ENCODE measurements around the gene MSRB1.

The MSRB1 gene

DNA sequence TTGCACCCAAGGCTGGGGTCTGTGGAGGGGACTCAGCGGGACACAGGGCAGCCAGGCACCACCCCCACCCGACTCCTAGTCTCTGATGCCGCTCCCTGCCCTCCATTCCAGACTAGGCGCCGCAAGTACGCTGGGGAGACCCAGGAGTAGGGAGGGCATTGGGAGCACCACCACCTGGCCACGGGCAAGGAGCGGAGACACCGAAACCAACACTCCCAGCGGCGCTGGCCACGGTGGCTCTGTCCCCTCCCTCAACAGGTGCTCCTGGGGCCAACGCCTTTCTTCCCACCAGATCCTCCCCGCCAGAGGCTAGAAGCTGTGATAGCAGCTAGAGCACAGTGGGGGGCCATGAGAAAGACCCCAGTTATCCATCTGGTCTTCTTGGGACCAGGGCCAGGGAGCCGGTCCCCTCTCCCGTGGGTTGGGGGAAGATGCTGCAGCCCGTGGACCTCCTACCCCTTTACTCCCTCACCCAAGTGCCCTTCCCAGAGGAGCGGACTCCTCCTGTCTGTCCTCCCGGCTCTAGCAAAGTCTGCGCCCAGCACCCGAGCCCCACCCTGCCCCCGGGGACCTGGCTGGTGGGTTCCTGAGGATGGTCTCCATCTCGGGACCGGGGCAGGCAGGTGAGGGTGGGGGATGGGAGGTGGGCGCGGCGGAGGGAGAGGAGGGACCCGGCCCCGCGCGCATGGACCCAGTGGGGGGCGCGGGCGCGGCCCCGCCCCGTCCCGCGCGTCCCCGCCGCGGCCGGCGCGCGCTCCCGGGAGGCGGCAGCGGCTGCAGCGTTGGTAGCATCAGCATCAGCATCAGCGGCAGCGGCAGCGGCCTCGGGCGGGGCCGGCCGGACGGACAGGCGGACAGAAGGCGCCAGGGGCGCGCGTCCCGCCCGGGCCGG is 46.5 kb upstream of the MSRB1 start, which contains the start of gene SYNGR3:
TSS of gene SYNGR3 (plus strand) at position 762 of the 892 bp plus-strand sequence. CDS start 133 bp downstream, outside the sequence.
- TF ChIP-seq, protein P1, sequence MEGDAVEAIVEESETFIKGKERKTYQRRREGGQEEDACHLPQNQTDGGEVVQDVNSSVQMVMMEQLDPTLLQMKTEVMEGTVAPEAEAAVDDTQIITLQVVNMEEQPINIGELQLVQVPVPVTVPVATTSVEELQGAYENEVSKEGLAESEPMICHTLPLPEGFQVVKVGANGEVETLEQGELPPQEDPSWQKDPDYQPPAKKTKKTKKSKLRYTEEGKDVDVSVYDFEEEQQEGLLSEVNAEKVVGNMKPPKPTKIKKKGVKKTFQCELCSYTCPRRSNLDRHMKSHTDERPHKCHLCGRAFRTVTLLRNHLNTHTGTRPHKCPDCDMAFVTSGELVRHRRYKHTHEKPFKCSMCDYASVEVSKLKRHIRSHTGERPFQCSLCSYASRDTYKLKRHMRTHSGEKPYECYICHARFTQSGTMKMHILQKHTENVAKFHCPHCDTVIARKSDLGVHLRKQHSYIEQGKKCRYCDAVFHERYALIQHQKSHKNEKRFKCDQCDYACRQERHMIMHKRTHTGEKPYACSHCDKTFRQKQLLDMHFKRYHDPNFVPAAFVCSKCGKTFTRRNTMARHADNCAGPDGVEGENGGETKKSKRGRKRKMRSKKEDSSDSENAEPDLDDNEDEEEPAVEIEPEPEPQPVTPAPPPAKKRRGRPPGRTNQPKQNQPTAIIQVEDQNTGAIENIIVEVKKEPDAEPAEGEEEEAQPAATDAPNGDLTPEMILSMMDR (IDR thresholded peaks at IDR 0.05; ENCODE audit: low read depth, low read length, missing control alignments): no peak
- no peak for DNase-seq (ENCODE audit: low read depth)
- H3K4me3 ChIP-seq (ENCODE audit: low read depth, low read length): peak within 1 kb of the TSS; percentile 63

DNA sequence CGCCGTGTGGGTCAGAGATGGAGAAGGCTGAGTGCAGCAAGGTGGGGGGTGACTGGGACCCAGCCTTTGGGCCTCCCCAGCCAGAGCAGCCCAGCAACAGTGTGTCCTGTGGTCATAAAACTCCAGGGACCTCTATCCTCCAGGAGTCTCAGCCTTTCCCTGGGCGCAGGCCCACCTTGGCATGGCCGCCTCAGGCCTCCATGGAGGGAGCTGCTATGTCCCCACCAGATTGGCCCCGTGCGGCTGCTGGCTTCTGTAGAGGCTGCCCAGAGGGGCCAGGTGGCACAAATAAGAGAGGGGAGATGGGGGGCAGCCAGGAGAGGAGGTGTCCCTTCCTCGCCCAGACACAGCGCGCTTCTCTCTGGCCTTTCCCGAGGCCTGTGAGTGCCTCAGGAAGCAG is 44.2 kb upstream of the MSRB1 start:
- H3K4me3 ChIP-seq (ENCODE audit: low read depth, low read length): no peak overlapping the region
- TF ChIP-seq, protein P1 (IDR thresholded peaks at IDR 0.05; ENCODE audit: low read depth, low read length, missing control alignments): no peak
- no peak for DNase-seq (ENCODE audit: low read depth)

DNA sequence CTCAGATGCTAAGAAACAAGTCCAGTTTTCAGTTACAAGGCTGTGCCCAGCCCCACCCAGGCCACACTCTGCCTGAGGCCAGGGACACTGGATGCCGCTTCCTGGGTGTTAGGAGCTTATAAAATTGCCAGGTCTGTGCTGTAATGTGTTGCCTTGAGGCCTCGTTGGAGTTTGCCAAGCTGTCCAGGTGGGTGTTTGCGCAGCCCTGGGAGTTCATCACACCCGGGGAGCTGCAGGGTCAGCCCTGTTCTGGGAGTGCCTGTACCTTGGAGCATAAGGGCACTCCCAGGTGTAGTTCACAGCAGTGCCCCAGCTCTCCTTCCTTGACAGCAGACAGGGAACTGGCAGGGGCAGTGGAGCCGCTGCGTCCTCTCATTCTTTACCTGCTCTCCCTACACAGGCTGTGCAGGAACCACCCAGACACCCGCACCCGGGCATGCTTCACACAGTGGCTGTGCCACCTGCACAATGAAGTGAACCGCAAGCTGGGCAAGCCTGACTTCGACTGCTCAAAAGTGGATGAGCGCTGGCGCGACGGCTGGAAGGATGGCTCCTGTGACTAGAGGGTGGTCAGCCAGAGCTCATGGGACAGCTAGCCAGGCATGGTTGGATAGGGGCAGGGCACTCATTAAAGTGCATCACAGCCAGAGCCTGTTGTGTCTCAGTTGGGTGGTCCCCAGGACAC is 42.6 kb upstream of the MSRB1 start:
- TF ChIP-seq, protein P1 (IDR thresholded peaks at IDR 0.05; ENCODE audit: low read depth, low read length, missing control alignments): no peak

DNA sequence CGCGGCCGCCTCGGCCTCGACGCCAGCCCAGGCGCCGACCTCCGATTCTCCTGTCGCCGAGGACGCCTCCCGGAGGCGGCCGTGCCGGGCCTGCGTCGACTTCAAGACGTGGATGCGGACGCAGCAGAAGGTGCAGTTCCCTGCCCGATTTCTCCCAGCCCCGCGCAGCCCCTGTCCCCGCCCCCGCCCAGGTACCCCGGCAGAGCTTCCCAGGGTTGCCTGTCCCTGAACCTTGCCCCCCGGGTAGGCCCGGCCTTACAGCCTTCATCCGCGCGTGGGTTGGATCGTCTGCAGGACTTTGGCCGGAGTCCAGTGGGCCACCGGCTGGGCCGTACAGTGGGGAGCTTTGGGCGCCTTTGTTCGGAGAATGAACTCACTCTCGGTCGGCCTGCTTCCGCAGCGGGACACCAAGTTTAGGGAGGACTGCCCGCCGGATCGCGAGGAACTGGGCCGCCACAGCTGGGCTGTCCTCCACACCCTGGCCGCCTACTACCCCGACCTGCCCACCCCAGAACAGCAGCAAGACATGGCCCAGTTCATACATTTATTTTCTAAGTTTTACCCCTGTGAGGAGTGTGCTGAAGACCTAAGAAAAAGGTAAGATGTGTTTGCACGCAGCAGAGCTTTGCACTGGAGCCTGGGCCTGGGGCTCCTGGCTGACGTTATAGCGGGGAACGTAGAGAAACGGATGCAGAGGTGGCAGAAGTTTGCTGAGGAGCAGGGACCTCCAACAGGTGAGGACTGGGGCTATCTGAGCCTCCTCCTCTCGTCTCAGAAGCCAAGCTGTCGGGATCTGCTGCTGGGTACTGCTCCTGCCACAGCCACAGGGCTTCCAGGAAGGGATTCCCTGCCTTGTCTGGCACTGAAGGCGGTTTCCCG is 41.6 kb upstream of the MSRB1 start:
- peak overlapping the region; percentile 66 for H3K4me3 ChIP-seq (ENCODE audit: low read depth, low read length)
- TF ChIP-seq, protein P1 (IDR thresholded peaks at IDR 0.05; ENCODE audit: low read depth, low read length, missing control alignments): no peak
- DNase-seq (ENCODE audit: low read depth): no peak

More for the DNA sequence above, 42.6 kb upstream of the MSRB1 start:
- no peak for DNase-seq (ENCODE audit: low read depth)
- H3K4me3 ChIP-seq (ENCODE audit: low read depth, low read length): peak overlapping the region; percentile 66

DNA sequence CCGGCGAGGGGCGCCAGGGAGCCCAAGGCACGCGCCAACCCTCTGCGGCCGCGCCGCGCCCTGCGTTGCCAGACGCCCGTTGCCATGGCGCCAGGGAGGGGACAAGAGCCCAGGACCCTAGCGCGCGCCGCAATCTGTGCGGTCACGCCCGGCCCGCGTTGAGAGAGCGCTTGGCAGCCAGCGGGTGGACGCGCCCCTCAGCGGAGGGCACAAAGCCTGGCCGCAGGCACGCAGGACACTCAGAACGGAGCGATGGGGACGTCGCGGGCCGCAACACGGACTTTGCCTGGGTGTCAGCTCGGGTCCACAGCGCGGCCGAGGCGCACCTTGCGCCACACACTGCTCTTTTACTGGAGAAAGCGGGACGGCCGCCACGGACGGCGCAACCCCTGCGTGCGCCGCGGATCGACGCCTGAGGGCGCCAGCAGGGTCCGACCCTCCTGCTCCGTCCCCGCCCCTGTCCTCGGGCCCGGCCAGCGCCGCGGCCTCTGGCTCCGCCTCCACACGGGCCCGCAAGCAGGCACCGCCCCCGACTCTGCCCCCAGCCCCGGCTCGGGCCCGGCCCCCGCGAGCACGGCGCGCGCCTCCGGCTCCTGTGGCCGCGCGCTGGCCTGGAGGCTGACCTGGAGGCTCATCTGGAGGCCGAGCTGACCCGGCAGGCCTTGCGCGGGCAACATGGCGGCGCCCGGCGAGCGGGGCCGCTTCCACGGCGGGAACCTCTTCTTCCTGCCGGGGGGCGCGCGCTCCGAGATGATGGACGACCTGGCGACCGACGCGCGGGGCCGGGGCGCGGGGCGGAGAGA is 40.7 kb upstream of the MSRB1 start, which contains the start of gene GFER:
TSS of gene GFER (plus strand) at position 650 of the 803 bp plus-strand sequence. CDS start at position 676, 26 bp downstream.
- DNase-seq (ENCODE audit: low read depth): no peak
- H3K4me3 ChIP-seq (ENCODE audit: low read depth, low read length): peak within 1 kb of the TSS; percentile 66
- TF ChIP-seq, protein P1 (IDR thresholded peaks at IDR 0.05; ENCODE audit: low read depth, low read length, missing control alignments): peak; percentile 30
